Stimulated activated CD8-positive, alpha-beta memory T cell treated with anti-CD3 and anti-CD28 coated beads, Interleukin-7, amount 100 ng/mL, for 24 hours (primary cell): ENCODE results near the gene ARHGAP6.

Experiments used
- DNase-seq: peaks from one replicate; pipeline ENCODE4 v3.0.0-alpha.2; 2020; ENCODE audit warnings: low read depth

ARHGAP6 gene

GRCh38 chrX:11215191-11215921 is 450.4 kb downstream of the ARHGAP6 start:
- no peak for DNase-seq

- DNase-seq = no peak
Measured at GRCh38 chrX:11214346-11215190, 451.2 kb downstream of the ARHGAP6 start.

- DNase-seq = no peak
Measured at GRCh38 chrX:11212741-11213140, 453.0 kb downstream of the ARHGAP6 start.

- no peak for DNase-seq
Measured at GRCh38 chrX:11210415-11210801, 455.3 kb downstream of the ARHGAP6 start.

GRCh38 chrX:11209798-11210414 is 455.8 kb downstream of the ARHGAP6 start:
- no peak for DNase-seq

GRCh38 chrX:11206716-11207115 is 459.0 kb downstream of the ARHGAP6 start:
- no peak for DNase-seq

- DNase-seq = no peak
Measured at GRCh38 chrX:11205796-11206195, 459.9 kb downstream of the ARHGAP6 start.

GRCh38 chrX:11197671-11198070 is 468.0 kb downstream of the ARHGAP6 start:
- DNase-seq = no peak

- no peak for DNase-seq
Measured at GRCh38 chrX:11196476-11196875, 469.2 kb downstream of the ARHGAP6 start.

- DNase-seq = no peak
Measured at GRCh38 chrX:11193035-11193469, 472.7 kb downstream of the ARHGAP6 start.

GRCh38 chrX:11190745-11191510 is 474.8 kb downstream of the ARHGAP6 start:
- DNase-seq = no peak

- DNase-seq = no peak
Measured at GRCh38 chrX:11189097-11189496, 476.6 kb downstream of the ARHGAP6 start.

- no peak for DNase-seq
Measured at GRCh38 chrX:11188664-11189063, 477.1 kb downstream of the ARHGAP6 start.

- DNase-seq = no peak
Measured at GRCh38 chrX:11187001-11187400, 478.7 kb downstream of the ARHGAP6 start.

GRCh38 chrX:11185861-11186260 is 479.9 kb downstream of the ARHGAP6 start:
- DNase-seq = no peak

- no peak for DNase-seq
Measured at GRCh38 chrX:11180571-11180970, 485.1 kb downstream of the ARHGAP6 start.

GRCh38 chrX:11172415-11172814 is 493.3 kb downstream of the ARHGAP6 start:
- DNase-seq = no peak

GRCh38 chrX:11171956-11172355 is 493.8 kb downstream of the ARHGAP6 start:
- DNase-seq = no peak

- DNase-seq = no peak
Measured at GRCh38 chrX:11164433-11164832, 501.3 kb downstream of the ARHGAP6 start.

- no peak for DNase-seq
Measured at GRCh38 chrX:11159149-11159548, 506.6 kb downstream of the ARHGAP6 start.

GRCh38 chrX:11151799-11152559 is 513.7 kb downstream of the ARHGAP6 start:
- no peak for DNase-seq
